HepG2 (cell line): ENCODE data around the gene EGR1. TPM values are rescaled to one million over a fixed set of nuclear protein-coding genes. Genes with fewer than 3 reads are reported as not detected.
A peak's percentile ranks its signal among the peaks of the same experiment; 100 is the strongest.

Source experiments
- CCAR2 ChIP-seq: fragments of 200-400 bp; formaldehyde crosslinking; optimal IDR thresholded peaks from 2 replicates; pipeline ENCODE3; 2018; ENCODE audit warnings: low read depth, mild to moderate bottlenecking, low read length, moderate library complexity
- EEA1 ChIP-seq: sonication (generic); formaldehyde crosslinking; IDR thresholded peaks from 2 replicates; pipeline ENCODE4 v1.5.1; 2020; ENCODE audit warnings: mild to moderate bottlenecking, missing genetic modification reagents, borderline replicate concordance
- EED ChIP-seq: sonication (generic); formaldehyde crosslinking; IDR thresholded peaks from 2 replicates; pipeline ENCODE4 v1.5.0; 2020; ENCODE audit warnings: mild to moderate bottlenecking, missing genetic modification reagents
- NFE2L1 ChIP-seq: sonication (generic); formaldehyde crosslinking; IDR thresholded peaks from 2 replicates; pipeline ENCODE4 v1.4.0; 2020; ENCODE audit warnings: missing genetic modification reagents, mild to moderate bottlenecking, borderline replicate concordance
- SNAPC2 ChIP-seq: sonication (generic); formaldehyde crosslinking; IDR thresholded peaks from 2 replicates; pipeline ENCODE4 v1.8.1; 2022; ENCODE audit warnings: mild to moderate bottlenecking, missing genetic modification reagents
- SOX5 ChIP-seq: IDR thresholded peaks from 2 replicates; pipeline ENCODE4 v1.6.1; 2016; ENCODE audit warnings: borderline replicate concordance
- ZFP82 ChIP-seq: sonication (generic); formaldehyde crosslinking; IDR thresholded peaks from 2 replicates; pipeline ENCODE4 v1.5.1; 2020; ENCODE audit warnings: mild to moderate bottlenecking, missing genetic modification reagents, borderline replicate concordance
- ZMAT3 ChIP-seq: sonication (generic); formaldehyde crosslinking; conservative IDR thresholded peaks from 2 replicates; pipeline ENCODE4 v1.7.0; 2021; ENCODE audit warnings: missing genetic modification reagents
- ZNF335 ChIP-seq: sonication (generic); formaldehyde crosslinking; IDR thresholded peaks from 2 replicates; pipeline ENCODE4 v1.4.0; 2020; ENCODE audit warnings: missing genetic modification reagents
- ZNF343 ChIP-seq: sonication (generic); formaldehyde crosslinking; IDR thresholded peaks from 2 replicates; pipeline ENCODE4 v1.4.0; 2020; ENCODE audit warnings: mild to moderate bottlenecking, missing genetic modification reagents
- polyA plus RNA-seq, 8 experiments: library from polyadenylated mRNA; depleted of rRNA in 3 of 8; stranded (reverse) in 7 of 8; unstranded in 1 of 8; fragments of >200 nt; fragmentation: Illumina TruSeq in 4 of 8; extraction: Trizol in 4 of 8; gene quantifications; 2 replicates each; pipeline versions ENCODE4 v1.2.1 to v1.2.3, GENCODE V29; 2011 to 2016; ENCODE audit warnings: low read depth in 4 of 8, missing spikeins in 1 of 8, mixed read lengths in 1 of 8; ENCODE audit not compliant: insufficient read depth in 1 of 8
- total RNA-seq, 5 experiments: library from RNA; depleted of rRNA; stranded (reverse); fragments of >200 nt; fragmentation: Illumina TruSeq; extraction: Trizol; gene quantifications; 2 replicates each; pipeline ENCODE4 v1.2.3, GENCODE V29; 2016; ENCODE audit warnings: low read depth in 1 of 5
- TF ChIP-seq, protein P1 (sequence below): sonication (generic); formaldehyde crosslinking; IDR thresholded peaks from 2 replicates; pipeline ENCODE4 v1.4.0; 2020; ENCODE audit warnings: missing genetic modification reagents; ENCODE audit errors: not compliant biosample characterization
- TF ChIP-seq, protein P2 (sequence below): sonication (generic); formaldehyde crosslinking; IDR thresholded peaks from one replicate; pipeline ENCODE4 v1.5.1; 2020; ENCODE audit warnings: mild to moderate bottlenecking, missing genetic modification reagents; ENCODE audit errors: not compliant biosample characterization
- TF ChIP-seq, protein P3 (sequence below): sonication (generic); formaldehyde crosslinking; IDR thresholded peaks from 2 replicates; pipeline ENCODE4 v1.4.0; 2020; ENCODE audit warnings: missing genetic modification reagents
- TF ChIP-seq, protein P4 (sequence below): sonication (generic); formaldehyde crosslinking; IDR thresholded peaks from 2 replicates; pipeline ENCODE4 v1.4.0; 2020; ENCODE audit warnings: missing genetic modification reagents

The EGR1 gene
- total and polyA plus RNA-seq, 2 of the 13 experiments (the other 11 are each of a cell fraction or from before 2014, with no cell fraction given) = 4.1 to 4.5 TPM

DNA sequence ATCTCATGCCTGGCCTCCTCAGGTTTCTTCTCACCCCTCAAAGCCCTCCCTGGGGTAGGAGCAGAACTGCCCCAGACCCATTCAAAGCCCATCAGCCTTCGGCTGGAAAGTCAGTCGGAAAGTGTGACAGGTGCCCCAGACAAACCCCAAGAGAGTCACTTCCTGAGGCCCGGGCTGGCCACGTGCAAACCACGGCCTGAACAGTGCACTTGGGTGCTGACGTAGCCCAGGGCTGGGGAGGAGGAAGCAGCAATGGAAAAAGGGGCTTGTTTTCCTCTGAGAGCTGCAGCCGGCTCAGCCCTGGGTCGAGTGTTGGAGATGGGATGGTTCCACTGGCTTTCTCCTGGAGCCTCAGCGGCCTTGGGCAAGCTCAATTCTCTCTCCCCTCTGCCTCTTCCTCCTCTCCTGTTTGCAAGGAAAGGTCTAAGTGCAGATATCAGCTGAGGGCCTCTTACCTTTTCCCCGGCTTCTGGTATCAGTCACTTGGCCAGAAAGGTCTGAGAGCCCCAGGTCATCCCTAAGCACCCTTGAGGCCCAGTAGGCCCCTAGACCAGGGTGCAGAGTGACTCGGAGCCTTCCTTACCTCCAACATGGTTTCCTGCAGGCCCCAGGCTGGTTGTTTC, 5.9 kb upstream of the EGR1 start (continued):
- TF ChIP-seq CCAR2 (no peak), SOX5 (CRISPR knock-in tag) (peak; percentile 79; the same call in 1 of the 2 replicates), EEA1 (CRISPR knock-in tag) (no peak), EED (CRISPR knock-in tag) (peak; percentile 79; the same call in 1 of the 2 replicates), NFE2L1 (CRISPR knock-in tag) (peak; percentile 40; the same call in 1 of the 2 replicates), ZNF335 (CRISPR knock-in tag) (peak; percentile 82), ZMAT3 (CRISPR knock-in tag) (peak; percentile 85; the same call in 1 of the 2 replicates), ZFP82 (CRISPR knock-in tag) (no peak), ZNF343 (peak; percentile 50; the same call in 1 of the 2 replicates), SNAPC2 (CRISPR knock-in tag) (no peak)
- TF ChIP-seq, protein P1, sequence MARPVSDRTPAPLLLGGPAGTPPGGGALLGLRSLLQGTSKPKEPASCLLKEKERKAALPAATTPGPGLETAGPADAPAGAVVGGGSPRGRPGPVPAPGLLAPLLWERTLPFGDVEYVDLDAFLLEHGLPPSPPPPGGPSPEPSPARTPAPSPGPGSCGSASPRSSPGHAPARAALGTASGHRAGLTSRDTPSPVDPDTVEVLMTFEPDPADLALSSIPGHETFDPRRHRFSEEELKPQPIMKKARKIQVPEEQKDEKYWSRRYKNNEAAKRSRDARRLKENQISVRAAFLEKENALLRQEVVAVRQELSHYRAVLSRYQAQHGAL (CRISPR knock-in tag) = no peak
- TF ChIP-seq, protein P2, sequence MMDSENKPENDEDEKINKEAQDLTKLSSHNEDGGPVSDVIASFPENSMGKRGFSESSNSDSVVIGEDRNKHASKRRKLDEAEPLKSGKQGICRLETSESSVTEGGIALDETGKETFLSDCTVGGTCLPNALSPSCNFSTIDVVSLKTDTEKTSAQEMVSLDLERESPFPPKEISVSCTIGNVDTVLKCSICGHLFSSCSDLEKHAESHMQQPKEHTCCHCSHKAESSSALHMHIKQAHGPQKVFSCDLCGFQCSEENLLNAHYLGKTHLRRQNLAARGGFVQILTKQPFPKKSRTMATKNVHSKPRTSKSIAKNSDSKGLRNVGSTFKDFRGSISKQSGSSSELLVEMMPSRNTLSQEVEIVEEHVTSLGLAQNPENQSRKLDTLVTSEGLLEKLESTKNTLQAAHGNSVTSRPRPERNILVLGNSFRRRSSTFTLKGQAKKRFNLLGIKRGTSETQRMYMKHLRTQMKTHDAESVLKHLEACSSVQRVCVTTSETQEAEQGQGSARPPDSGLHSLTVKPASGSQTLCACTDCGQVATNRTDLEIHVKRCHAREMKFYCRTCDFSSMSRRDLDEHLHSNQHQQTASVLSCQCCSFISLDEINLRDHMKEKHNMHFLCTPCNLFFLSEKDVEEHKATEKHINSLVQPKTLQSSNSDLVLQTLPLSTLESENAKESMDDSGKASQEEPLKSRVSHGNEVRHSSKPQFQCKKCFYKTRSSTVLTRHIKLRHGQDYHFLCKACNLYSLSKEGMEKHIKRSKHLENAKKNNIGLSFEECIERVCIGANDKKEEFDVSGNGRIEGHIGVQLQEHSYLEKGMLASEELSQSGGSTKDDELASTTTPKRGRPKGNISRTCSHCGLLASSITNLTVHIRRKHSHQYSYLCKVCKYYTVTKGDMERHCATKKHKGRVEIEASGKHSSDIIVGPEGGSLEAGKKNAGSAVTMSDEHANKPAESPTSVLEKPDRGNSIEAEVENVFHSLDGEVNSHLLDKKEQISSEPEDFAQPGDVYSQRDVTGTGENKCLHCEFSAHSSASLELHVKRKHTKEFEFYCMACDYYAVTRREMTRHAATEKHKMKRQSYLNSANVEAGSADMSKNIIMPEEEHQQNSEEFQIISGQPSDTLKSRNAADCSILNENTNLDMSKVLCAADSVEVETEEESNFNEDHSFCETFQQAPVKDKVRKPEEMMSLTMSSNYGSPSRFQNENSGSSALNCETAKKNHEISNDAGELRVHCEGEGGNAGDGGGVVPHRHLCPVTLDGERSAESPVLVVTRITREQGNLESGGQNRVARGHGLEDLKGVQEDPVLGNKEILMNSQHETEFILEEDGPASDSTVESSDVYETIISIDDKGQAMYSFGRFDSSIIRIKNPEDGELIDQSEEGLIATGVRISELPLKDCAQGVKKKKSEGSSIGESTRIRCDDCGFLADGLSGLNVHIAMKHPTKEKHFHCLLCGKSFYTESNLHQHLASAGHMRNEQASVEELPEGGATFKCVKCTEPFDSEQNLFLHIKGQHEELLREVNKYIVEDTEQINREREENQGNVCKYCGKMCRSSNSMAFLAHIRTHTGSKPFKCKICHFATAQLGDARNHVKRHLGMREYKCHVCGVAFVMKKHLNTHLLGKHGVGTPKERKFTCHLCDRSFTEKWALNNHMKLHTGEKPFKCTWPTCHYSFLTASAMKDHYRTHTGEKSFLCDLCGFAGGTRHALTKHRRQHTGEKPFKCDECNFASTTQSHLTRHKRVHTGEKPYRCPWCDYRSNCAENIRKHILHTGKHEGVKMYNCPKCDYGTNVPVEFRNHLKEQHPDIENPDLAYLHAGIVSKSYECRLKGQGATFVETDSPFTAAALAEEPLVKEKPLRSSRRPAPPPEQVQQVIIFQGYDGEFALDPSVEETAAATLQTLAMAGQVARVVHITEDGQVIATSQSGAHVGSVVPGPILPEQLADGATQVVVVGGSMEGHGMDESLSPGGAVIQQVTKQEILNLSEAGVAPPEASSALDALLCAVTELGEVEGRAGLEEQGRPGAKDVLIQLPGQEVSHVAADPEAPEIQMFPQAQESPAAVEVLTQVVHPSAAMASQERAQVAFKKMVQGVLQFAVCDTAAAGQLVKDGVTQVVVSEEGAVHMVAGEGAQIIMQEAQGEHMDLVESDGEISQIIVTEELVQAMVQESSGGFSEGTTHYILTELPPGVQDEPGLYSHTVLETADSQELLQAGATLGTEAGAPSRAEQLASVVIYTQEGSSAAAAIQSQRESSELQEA = peak; percentile 43
- TF ChIP-seq, protein P3, sequence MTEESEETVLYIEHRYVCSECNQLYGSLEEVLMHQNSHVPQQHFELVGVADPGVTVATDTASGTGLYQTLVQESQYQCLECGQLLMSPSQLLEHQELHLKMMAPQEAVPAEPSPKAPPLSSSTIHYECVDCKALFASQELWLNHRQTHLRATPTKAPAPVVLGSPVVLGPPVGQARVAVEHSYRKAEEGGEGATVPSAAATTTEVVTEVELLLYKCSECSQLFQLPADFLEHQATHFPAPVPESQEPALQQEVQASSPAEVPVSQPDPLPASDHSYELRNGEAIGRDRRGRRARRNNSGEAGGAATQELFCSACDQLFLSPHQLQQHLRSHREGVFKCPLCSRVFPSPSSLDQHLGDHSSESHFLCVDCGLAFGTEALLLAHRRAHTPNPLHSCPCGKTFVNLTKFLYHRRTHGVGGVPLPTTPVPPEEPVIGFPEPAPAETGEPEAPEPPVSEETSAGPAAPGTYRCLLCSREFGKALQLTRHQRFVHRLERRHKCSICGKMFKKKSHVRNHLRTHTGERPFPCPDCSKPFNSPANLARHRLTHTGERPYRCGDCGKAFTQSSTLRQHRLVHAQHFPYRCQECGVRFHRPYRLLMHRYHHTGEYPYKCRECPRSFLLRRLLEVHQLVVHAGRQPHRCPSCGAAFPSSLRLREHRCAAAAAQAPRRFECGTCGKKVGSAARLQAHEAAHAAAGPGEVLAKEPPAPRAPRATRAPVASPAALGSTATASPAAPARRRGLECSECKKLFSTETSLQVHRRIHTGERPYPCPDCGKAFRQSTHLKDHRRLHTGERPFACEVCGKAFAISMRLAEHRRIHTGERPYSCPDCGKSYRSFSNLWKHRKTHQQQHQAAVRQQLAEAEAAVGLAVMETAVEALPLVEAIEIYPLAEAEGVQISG (CRISPR knock-in tag) = peak; percentile 41; the same call in 1 of the 2 replicates
- TF ChIP-seq, protein P4, sequence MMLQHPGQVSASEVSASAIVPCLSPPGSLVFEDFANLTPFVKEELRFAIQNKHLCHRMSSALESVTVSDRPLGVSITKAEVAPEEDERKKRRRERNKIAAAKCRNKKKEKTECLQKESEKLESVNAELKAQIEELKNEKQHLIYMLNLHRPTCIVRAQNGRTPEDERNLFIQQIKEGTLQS (CRISPR knock-in tag) = no peak
